ENCODE data around the gene ZC3H6.

ZC3H6 gene

DNA sequence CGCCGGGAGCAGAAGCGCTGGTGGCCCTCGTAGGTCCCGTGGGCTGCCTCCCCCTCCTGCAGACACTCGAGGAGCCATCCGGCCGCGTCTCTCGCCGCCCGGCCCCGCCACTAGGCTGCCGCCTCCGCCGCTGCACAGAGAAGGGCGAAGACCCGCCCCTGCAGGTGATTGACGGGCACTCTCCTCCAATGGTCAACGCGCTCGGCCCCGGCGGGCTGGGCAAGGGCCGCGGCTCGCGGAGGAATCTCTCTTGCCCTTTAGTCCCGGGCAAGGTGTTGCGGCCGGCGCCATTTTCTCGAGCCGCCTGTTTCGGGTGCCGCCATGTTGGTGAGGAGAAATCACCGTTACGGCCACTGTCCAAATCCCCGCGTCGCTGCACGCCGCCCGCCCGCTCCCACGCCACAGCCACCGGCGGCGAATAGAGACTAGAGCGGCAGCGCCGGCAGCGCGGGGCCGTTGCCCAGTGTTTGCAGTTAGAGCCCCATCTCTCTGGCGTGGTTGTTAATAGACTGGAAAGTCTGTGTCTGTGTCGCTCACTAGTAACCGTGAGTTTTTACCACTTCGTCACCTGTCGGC, at the start of gene ZC3H6:
Gene ZC3H6 (plus strand): TSS at position 287 of the 576 bp plus-strand sequence. CDS start 398 bp downstream, outside the sequence.
- ATAC-seq = peak; percentile 98
- TF ChIP-seq ZNF8 (CRISPR knock-in tag; IDR thresholded peaks at IDR 0.05) (0 out of 2 replicates have a peak, but pooled peaks have one; percentile 11), TOX (CRISPR knock-in tag; IDR thresholded peaks at IDR 0.05; ENCODE audit: borderline replicate concordance) (no peak), GLIS3 (CRISPR knock-in tag; IDR thresholded peaks at IDR 0.05) (no peak), ZC3H10 (CRISPR knock-in tag; IDR thresholded peaks at IDR 0.05) (no peak; the same call in 1 of the 2 replicates), PATZ1 (CRISPR knock-in tag; IDR thresholded peaks at IDR 0.05; ENCODE audit: borderline replicate concordance) (no peak), ZFP3 (CRISPR knock-in tag; IDR thresholded peaks at IDR 0.05) (peak; percentile 28; the same call in 1 of the 2 replicates), RARB (CRISPR knock-in tag; IDR thresholded peaks at IDR 0.05) (0 out of 2 replicates have a peak, but pooled peaks have one; percentile 9), ISL1 (CRISPR knock-in tag; IDR thresholded peaks at IDR 0.05) (no peak), ZFP30 (CRISPR knock-in tag; IDR thresholded peaks at IDR 0.05) (no peak), ESRRG (CRISPR knock-in tag; IDR thresholded peaks at IDR 0.05) (no peak), TSHZ2 (CRISPR knock-in tag; IDR thresholded peaks at IDR 0.05) (peak; percentile 81; the same call in 1 of the 2 replicates), OSR1 (CRISPR knock-in tag; IDR thresholded peaks at IDR 0.05) (no peak), ZNF70 (CRISPR knock-in tag; IDR thresholded peaks at IDR 0.05) (no peak), ARNTL (CRISPR knock-in tag; IDR thresholded peaks at IDR 0.05; ENCODE audit: borderline replicate concordance, low read depth) (no peak), TCF4 (CRISPR knock-in tag; IDR thresholded peaks at IDR 0.05; ENCODE audit: borderline replicate concordance) (0 out of 2 replicates have a peak, but pooled peaks have one; percentile 51), CSDC2 (CRISPR knock-in tag; IDR thresholded peaks at IDR 0.05) (peak; percentile 72; the same call in 1 of the 2 replicates), SNAI2 (CRISPR knock-in tag; IDR thresholded peaks at IDR 0.05) (no peak), PPARA (CRISPR knock-in tag; IDR thresholded peaks at IDR 0.05; ENCODE audit: borderline replicate concordance) (no peak), BACH2 (CRISPR knock-in tag; IDR thresholded peaks at IDR 0.05; ENCODE audit: borderline replicate concordance) (no peak), CREB5 (CRISPR knock-in tag; IDR thresholded peaks at IDR 0.05; ENCODE audit: low read depth) (no peak), ZNF565 (CRISPR knock-in tag; conservative IDR thresholded peaks at IDR 0.05; ENCODE audit: low read depth) (no peak)
- TF ChIP-seq, protein P1, sequence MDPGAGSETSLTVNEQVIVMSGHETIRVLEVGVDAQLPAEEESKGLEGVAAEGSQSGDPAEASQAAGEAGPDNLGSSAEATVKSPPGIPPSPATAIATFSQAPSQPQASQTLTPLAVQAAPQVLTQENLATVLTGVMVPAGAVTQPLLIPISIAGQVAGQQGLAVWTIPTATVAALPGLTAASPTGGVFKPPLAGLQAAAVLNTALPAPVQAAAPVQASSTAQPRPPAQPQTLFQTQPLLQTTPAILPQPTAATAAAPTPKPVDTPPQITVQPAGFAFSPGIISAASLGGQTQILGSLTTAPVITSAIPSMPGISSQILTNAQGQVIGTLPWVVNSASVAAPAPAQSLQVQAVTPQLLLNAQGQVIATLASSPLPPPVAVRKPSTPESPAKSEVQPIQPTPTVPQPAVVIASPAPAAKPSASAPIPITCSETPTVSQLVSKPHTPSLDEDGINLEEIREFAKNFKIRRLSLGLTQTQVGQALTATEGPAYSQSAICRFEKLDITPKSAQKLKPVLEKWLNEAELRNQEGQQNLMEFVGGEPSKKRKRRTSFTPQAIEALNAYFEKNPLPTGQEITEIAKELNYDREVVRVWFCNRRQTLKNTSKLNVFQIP (CRISPR knock-in tag; IDR thresholded peaks at IDR 0.05; ENCODE audit: borderline replicate concordance, low read depth) = peak; percentile 85; the same call in 1 of the 2 replicates
- TF ChIP-seq, protein P2, sequence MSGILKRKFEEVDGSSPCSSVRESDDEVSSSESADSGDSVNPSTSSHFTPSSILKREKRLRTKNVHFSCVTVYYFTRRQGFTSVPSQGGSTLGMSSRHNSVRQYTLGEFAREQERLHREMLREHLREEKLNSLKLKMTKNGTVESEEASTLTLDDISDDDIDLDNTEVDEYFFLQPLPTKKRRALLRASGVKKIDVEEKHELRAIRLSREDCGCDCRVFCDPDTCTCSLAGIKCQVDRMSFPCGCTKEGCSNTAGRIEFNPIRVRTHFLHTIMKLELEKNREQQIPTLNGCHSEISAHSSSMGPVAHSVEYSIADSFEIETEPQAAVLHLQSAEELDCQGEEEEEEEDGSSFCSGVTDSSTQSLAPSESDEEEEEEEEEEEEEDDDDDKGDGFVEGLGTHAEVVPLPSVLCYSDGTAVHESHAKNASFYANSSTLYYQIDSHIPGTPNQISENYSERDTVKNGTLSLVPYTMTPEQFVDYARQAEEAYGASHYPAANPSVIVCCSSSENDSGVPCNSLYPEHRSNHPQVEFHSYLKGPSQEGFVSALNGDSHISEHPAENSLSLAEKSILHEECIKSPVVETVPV (CRISPR knock-in tag; IDR thresholded peaks at IDR 0.05) = peak; percentile 15; the same call in 1 of the 2 replicates

- no peak for TF ChIP-seq PPARA (CRISPR knock-in tag; IDR thresholded peaks at IDR 0.05; ENCODE audit: borderline replicate concordance)
- TF ChIP-seq ZNF565 (CRISPR knock-in tag; conservative IDR thresholded peaks at IDR 0.05; ENCODE audit: low read depth) = no peak
- TF ChIP-seq OSR1 (CRISPR knock-in tag; IDR thresholded peaks at IDR 0.05) = no peak
- TF ChIP-seq ZFP30 (CRISPR knock-in tag; IDR thresholded peaks at IDR 0.05) = no peak
- no peak for TF ChIP-seq SNAI2 (CRISPR knock-in tag; IDR thresholded peaks at IDR 0.05)
- no peak for TF ChIP-seq PATZ1 (CRISPR knock-in tag; IDR thresholded peaks at IDR 0.05; ENCODE audit: borderline replicate concordance)
- no peak for TF ChIP-seq CSDC2 (CRISPR knock-in tag; IDR thresholded peaks at IDR 0.05)
- no peak for TF ChIP-seq TCF4 (CRISPR knock-in tag; IDR thresholded peaks at IDR 0.05; ENCODE audit: borderline replicate concordance)
- no peak for TF ChIP-seq TOX (CRISPR knock-in tag; IDR thresholded peaks at IDR 0.05; ENCODE audit: borderline replicate concordance)
- TF ChIP-seq ZFP3 (CRISPR knock-in tag; IDR thresholded peaks at IDR 0.05) = no peak
- TF ChIP-seq ZC3H10 (CRISPR knock-in tag; IDR thresholded peaks at IDR 0.05) = no peak
- TF ChIP-seq ZNF8 (CRISPR knock-in tag; IDR thresholded peaks at IDR 0.05) = no peak
- ATAC-seq = no peak
Measured at GRCh38 chr2:112229348-112229747, 46.0 kb upstream of the ZC3H6 start.

Data from SK-N-SH treated with all-trans-retinoic acid at 6 μM for 48 hours (cell line).